ENCODE measurements around the gene ACAD8. TPM values are rescaled to one million over a fixed set of nuclear protein-coding genes. Genes with fewer than 3 reads are reported as not detected.

The ACAD8 gene
- polyA plus RNA-seq, 1 of the 3 experiments (the other 2 are of a cell fraction): 29.8 TPM

- peaks cover 17% of the 10 kb centered on the region for H3F3A ChIP-seq (replicated peaks; ENCODE audit: insufficient read depth)
- H4K20me1 ChIP-seq (ENCODE audit: insufficient read depth): no peaks in the 10 kb centered on the region
- no peak overlapping the region for H3K27ac ChIP-seq (ENCODE audit: low read depth in 2 of 2, low read length in 1 of 2)
- DNase-seq: no peak
- WGBS (ENCODE audit: low lambda C conversion rate): 95% methylated on average over 5 of the region's 5 CpGs
- ChIA-PET POLR2A (no interaction called here), CTCF (interaction anchor here (1.6 kb wide), 1 partner anchor 12 kb away, joined by 8 read pairs; no protein-coding TSS in a partner anchor)
- no peaks in the 10 kb centered on the region for H3K9me3 ChIP-seq
- peaks cover 3 to 13% of the 10 kb centered on the region in 2 experiments; a peak in 3 of 4 replicates for H3K4me1 ChIP-seq (ENCODE audit: control insufficient read depth in 1 of 2, insufficient read depth in 2 of 2, low read depth in 1 of 2, low read length in 1 of 2)
- H3K36me3 ChIP-seq (replicated peaks in 1 of 2; ENCODE audit: control insufficient read depth in 1 of 2, insufficient read depth in 2 of 2, low read length in 1 of 2): peaks cover 35 to 62% of the 10 kb centered on the region in 2 experiments
- peaks cover 21% of the 10 kb centered on the region; the same call in 1 of the 2 replicates for H3K79me2 ChIP-seq (ENCODE audit: insufficient read depth)
- no peak overlapping the region for H3K4me2 ChIP-seq
- TF ChIP-seq MAX (IDR thresholded peaks at IDR 0.05; ENCODE audit: low read depth): no peak
- TF ChIP-seq, protein P1, sequence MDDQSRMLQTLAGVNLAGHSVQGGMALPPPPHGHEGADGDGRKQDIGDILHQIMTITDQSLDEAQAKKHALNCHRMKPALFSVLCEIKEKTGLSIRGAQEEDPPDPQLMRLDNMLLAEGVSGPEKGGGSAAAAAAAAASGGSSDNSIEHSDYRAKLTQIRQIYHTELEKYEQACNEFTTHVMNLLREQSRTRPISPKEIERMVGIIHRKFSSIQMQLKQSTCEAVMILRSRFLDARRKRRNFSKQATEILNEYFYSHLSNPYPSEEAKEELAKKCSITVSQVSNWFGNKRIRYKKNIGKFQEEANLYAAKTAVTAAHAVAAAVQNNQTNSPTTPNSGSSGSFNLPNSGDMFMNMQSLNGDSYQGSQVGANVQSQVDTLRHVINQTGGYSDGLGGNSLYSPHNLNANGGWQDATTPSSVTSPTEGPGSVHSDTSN (IDR thresholded peaks at IDR 0.05): no peak
- H3K9ac ChIP-seq: no peak overlapping the region
- no peaks in the 10 kb centered on the region for H3K27me3 ChIP-seq (ENCODE audit: insufficient read depth)
- H3K9me2 ChIP-seq: no peaks in the 10 kb centered on the region
- no peak overlapping the region for H3K4me3 ChIP-seq (ENCODE audit: low read depth in 2 of 2, low read length in 1 of 2)
- H2AFZ ChIP-seq (ENCODE audit: low read depth): no peak overlapping the region
Measured at GRCh38 chr11:134238956-134239355, 14.4 kb upstream of the ACAD8 start.

DNA sequence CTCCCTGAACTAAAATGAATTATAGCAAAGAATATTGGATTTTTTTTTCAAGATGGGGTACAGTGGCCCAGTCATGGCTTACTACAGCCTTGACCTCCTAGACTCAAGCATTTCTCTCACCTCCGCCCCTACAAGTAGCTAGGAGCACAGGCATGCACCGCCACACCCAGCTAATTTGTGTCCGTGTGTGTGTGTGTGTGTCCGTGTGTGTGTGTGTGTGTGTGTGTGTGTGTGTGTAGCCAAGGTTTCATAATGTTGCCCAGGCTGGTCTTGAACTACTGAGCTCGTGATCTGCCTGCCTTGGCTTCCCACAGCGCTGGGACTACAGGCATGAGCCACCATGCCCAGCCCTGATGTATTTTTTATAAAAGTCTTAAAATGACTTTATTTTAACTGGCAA is 12.8 kb upstream of the ACAD8 start:
- Histone ChIP-seq H3K4me1 (ENCODE audit: control insufficient read depth in 1 of 2, insufficient read depth in 2 of 2, low read depth in 1 of 2, low read length in 1 of 2) (peaks cover 3 to 10% of the 10 kb centered on the region in 2 experiments; a peak in 3 of 4 replicates), H3K79me2 (ENCODE audit: insufficient read depth) (peaks cover 9% of the 10 kb centered on the region; the same call in 1 of the 2 replicates), H3F3A (replicated peaks; ENCODE audit: insufficient read depth) (peaks cover 17% of the 10 kb centered on the region), H3K9me2 (no peaks in the 10 kb centered on the region), H3K27ac (ENCODE audit: low read depth in 2 of 2, low read length in 1 of 2) (no peak overlapping the region), H4K20me1 (ENCODE audit: insufficient read depth) (no peaks in the 10 kb centered on the region), H3K9me3 (no peaks in the 10 kb centered on the region), H3K4me2 (no peak overlapping the region), H3K36me3 (replicated peaks in 1 of 2; ENCODE audit: control insufficient read depth in 1 of 2, insufficient read depth in 2 of 2, low read length in 1 of 2) (peaks cover 35 to 67% of the 10 kb centered on the region in 2 experiments), H2AFZ (ENCODE audit: low read depth) (no peak overlapping the region), H3K4me3 (ENCODE audit: low read depth in 2 of 2, low read length in 1 of 2) (no peak overlapping the region), H3K27me3 (ENCODE audit: insufficient read depth) (no peaks in the 10 kb centered on the region), H3K9ac (no peak overlapping the region)
- no peak for TF ChIP-seq SMC3 (IDR thresholded peaks at IDR 0.05; ENCODE audit: low read depth, low read length)
- TF ChIP-seq IRF3 (IDR thresholded peaks at IDR 0.05; ENCODE audit: low read depth, low read length): no peak
- TF ChIP-seq GATA2 (CRISPR knock-in tag; IDR thresholded peaks at IDR 0.05): no peak
- no peak for TF ChIP-seq POLR2AphosphoS5 (IDR thresholded peaks at IDR 0.05; ENCODE audit: low read depth, low read length)
- TF ChIP-seq REST (IDR thresholded peaks at IDR 0.05; ENCODE audit: low read depth, low read length): no peak
- TF ChIP-seq TEAD4 (IDR thresholded peaks at IDR 0.05; ENCODE audit: borderline replicate concordance, insufficient read depth): no peak
- TF ChIP-seq ELF1 (IDR thresholded peaks at IDR 0.05): no peak
- no peak for TF ChIP-seq MXI1 (IDR thresholded peaks at IDR 0.05; ENCODE audit: low read depth, low read length)
- TF ChIP-seq MAX (IDR thresholded peaks at IDR 0.05; ENCODE audit: low read depth): no peak
- TF ChIP-seq FOXJ3 (CRISPR knock-in tag; IDR thresholded peaks at IDR 0.05): no peak
- no peak for TF ChIP-seq FOSL2 (IDR thresholded peaks at IDR 0.05; ENCODE audit: borderline replicate concordance, low read depth)
- TF ChIP-seq NRF1 (IDR thresholded peaks at IDR 0.05; ENCODE audit: low read depth, low read length): no peak
- 68% methylated on average over 6 of the region's 6 CpGs for WGBS (ENCODE audit: low lambda C conversion rate)
- CTCF ChIA-PET: interaction anchor here (1.1 to 1.6 kb wide), 2 partner anchors 9 to 13 kb away, joined by 3 read pairs; partner anchors contain the start of genes ACAD8 and THYN1
- DNase-seq: no peak
- POLR2A ChIA-PET: no interaction called here

Data from SK-N-SH (cell line).